ENCODE data around the gene GAB2.

DNA sequence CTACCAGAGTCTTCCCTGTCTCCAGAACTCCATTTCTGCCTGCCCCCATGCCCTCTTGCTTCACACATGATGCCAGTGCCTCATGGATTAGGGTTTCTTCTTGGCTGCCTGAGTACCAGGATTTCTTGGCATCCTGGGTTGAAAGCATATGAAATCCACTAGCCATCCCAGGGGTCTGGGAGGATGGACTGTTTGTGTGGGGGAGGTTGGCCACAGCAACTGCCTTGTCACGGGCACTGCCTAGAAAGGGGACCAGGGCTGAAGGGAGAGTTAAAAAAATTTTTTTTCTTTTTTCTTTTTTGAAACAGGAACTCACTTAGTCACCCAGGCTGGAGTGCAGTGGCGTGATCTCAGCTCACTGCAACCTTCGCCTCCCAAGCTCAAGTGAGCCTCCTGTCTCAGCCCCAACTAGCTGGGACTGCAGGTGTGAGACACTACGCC, 224.7 kb downstream of the GAB2 start:
- TF ChIP-seq, protein P1, sequence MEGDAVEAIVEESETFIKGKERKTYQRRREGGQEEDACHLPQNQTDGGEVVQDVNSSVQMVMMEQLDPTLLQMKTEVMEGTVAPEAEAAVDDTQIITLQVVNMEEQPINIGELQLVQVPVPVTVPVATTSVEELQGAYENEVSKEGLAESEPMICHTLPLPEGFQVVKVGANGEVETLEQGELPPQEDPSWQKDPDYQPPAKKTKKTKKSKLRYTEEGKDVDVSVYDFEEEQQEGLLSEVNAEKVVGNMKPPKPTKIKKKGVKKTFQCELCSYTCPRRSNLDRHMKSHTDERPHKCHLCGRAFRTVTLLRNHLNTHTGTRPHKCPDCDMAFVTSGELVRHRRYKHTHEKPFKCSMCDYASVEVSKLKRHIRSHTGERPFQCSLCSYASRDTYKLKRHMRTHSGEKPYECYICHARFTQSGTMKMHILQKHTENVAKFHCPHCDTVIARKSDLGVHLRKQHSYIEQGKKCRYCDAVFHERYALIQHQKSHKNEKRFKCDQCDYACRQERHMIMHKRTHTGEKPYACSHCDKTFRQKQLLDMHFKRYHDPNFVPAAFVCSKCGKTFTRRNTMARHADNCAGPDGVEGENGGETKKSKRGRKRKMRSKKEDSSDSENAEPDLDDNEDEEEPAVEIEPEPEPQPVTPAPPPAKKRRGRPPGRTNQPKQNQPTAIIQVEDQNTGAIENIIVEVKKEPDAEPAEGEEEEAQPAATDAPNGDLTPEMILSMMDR (IDR thresholded peaks at IDR 0.05): no peak
- TF ChIP-seq EP300 (IDR thresholded peaks at IDR 0.05): no peak
